Chondrocyte (in vitro differentiated cells): ENCODE data around the gene STK10. TPM values are rescaled to one million over a fixed set of nuclear protein-coding genes. Genes with fewer than 3 reads are reported as not detected.

Experiments
- DNase-seq: peaks from one replicate; pipeline ENCODE4 v3.0.0; 2021; ENCODE audit warnings: mixed read lengths, low spot score
- H3K27ac Mint-ChIP-seq: one replicate; pipeline ENCODE4 v1.8.0; 2021; ENCODE audit warnings: mild to moderate bottlenecking, moderate library complexity, mixed read lengths; ENCODE audit not compliant: unreplicated experiment
- H3K27me3 Mint-ChIP-seq: 2 replicates; pipeline ENCODE4 v1.8.0; 2021; ENCODE audit warnings: low read depth, mixed read lengths
- H3K36me3 Mint-ChIP-seq: 2 replicates; pipeline ENCODE4 v1.8.0; 2021; ENCODE audit warnings: low read depth, mixed read lengths
- H3K4me1 Mint-ChIP-seq: 2 replicates; pipeline ENCODE4 v1.8.0; 2021; ENCODE audit warnings: low read depth, mild to moderate bottlenecking, mixed read lengths
- H3K4me3 Mint-ChIP-seq: one replicate; pipeline ENCODE4 v1.8.0; 2021; ENCODE audit warnings: mild to moderate bottlenecking, moderate library complexity, mixed read lengths; ENCODE audit not compliant: unreplicated experiment
- H3K9me3 Mint-ChIP-seq: 2 replicates; pipeline ENCODE4 v1.8.0; 2021; ENCODE audit warnings: low read depth, mixed read lengths
- total RNA-seq: library from RNA; stranded (reverse); gene quantifications from 3 replicates; pipeline ENCODE4 v1.2.1, GENCODE V29; 2021
- TF ChIP-seq, protein P1 (sequence below): fragments of 200-600 bp; sonication (generic); IDR thresholded peaks from 2 replicates; pipeline ENCODE4 v1.5.0; 2021; ENCODE audit warnings: antibody characterized with exemption, mild to moderate bottlenecking, moderate library complexity

STK10 gene
- total RNA-seq, 1 donor from 2014 or later = 45.9 TPM

DNA sequence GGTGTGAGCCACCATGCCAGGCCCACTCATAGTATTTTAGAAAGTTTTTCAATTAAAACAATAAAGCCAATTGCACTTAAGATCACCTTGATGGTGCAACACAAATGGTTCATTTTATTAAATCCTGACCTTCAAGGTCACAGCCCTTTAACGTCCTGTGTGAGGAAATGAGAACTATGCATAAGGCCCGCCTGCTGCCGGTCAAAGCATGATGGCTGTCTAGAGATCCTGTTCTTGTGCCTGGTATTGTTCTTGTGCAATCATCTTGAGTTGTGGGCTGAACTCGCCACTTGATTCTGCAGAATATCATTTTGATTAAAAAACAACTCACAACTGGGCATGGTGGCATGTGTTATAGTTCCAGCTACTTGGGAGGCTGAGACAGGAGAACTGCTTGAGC lies 137.9 kb downstream of the STK10 start:
- no peak overlapping the region for H3K27ac Mint-ChIP-seq
- no peak overlapping the region for H3K4me3 Mint-ChIP-seq
- H3K4me1 Mint-ChIP-seq = peaks cover 18% of the 10 kb centered on the region
- DNase-seq = no peak
- H3K27me3 Mint-ChIP-seq = no peaks in the 10 kb centered on the region
- no peaks in the 10 kb centered on the region for H3K9me3 Mint-ChIP-seq
- H3K36me3 Mint-ChIP-seq = peaks cover 13% of the 10 kb centered on the region
- TF ChIP-seq, protein P1, sequence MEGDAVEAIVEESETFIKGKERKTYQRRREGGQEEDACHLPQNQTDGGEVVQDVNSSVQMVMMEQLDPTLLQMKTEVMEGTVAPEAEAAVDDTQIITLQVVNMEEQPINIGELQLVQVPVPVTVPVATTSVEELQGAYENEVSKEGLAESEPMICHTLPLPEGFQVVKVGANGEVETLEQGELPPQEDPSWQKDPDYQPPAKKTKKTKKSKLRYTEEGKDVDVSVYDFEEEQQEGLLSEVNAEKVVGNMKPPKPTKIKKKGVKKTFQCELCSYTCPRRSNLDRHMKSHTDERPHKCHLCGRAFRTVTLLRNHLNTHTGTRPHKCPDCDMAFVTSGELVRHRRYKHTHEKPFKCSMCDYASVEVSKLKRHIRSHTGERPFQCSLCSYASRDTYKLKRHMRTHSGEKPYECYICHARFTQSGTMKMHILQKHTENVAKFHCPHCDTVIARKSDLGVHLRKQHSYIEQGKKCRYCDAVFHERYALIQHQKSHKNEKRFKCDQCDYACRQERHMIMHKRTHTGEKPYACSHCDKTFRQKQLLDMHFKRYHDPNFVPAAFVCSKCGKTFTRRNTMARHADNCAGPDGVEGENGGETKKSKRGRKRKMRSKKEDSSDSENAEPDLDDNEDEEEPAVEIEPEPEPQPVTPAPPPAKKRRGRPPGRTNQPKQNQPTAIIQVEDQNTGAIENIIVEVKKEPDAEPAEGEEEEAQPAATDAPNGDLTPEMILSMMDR = no peak

DNA sequence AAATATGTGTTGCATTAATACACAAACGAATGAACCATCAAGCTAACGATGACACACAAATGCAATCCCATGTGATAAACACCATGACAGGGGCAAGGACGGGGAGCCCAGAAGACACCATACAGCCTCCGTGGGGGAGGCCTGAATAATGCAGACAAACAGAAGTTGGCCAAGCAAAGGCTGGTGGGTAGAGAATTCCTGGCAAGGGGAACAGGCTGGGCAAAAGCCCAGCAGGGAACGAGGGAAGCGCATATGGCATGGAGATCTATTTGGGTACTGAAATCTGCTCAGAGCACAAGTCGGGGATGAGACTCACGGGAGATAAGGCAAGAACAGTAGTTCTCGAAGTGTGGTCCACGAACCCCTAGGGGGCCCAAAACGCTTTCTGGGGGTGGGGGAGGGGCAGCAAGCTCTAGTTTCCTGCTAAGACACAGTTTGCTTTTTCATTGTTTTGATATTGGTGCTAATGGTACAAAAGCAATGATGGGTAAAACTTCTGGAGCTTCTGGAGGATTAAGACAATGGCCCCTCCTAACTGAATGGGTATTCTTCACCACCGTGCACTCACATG lies 138.7 kb downstream of the STK10 start:
- Mint-ChIP-seq H3K36me3 (peaks cover 19% of the 10 kb centered on the region), H3K4me1 (peaks cover 18% of the 10 kb centered on the region), H3K27ac (no peak overlapping the region), H3K9me3 (no peaks in the 10 kb centered on the region), H3K27me3 (no peaks in the 10 kb centered on the region), H3K4me3 (no peak overlapping the region)
- DNase-seq = no peak
- TF ChIP-seq, protein P1 = no peak

DNA sequence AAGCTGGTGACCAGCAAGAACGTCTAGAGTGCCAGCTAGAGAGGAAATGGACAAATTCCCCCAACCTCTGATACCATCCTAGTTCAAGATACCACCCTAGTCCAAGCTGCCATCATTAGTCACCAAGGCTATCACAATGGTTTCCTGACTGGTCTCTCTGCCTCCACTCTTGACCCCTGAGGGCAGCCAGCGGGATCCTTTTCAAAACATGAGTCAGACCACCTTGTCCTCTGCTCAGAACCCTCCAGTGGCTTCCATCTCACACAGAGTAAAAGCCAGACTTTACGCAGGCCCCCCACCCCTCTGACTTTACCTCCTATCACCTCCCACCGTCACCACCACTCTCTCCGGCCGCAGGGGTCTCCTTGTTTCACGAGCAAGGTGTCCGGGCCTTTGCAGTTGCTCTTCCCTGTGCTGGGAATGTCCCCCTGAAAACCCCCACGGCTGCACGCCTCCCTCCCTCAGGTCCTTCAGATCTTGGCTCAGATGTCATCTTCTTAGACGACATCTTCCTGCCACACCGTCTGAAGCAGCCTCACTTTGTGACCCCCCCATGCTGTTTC lies 139.4 kb downstream of the STK10 start:
- H3K4me1 Mint-ChIP-seq = peaks cover 18% of the 10 kb centered on the region
- H3K27ac Mint-ChIP-seq = peak overlapping the region; percentile 41
- TF ChIP-seq, protein P1 = no peak
- no peak for DNase-seq
- H3K9me3 Mint-ChIP-seq = no peaks in the 10 kb centered on the region
- no peaks in the 10 kb centered on the region for H3K27me3 Mint-ChIP-seq
- H3K36me3 Mint-ChIP-seq = peaks cover 20% of the 10 kb centered on the region
- H3K4me3 Mint-ChIP-seq = no peak overlapping the region

DNA sequence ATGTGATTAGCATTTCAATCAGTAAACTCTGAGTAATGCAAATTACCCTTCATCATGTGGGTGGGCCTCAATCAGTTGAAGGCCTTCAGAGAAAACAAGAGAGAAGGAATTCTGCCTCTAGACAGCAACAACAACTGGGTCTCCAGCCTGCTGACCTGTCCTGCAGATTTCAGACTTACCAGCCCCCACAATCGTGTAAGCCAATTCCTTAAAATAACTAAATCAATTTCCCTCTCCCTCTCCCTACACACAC lies 139.9 kb downstream of the STK10 start:
- Mint-ChIP-seq H3K9me3 (no peaks in the 10 kb centered on the region), H3K4me1 (peaks cover 18% of the 10 kb centered on the region), H3K36me3 (peaks cover 23% of the 10 kb centered on the region), H3K4me3 (no peak overlapping the region), H3K27me3 (no peaks in the 10 kb centered on the region), H3K27ac (no peak overlapping the region)
- TF ChIP-seq, protein P1 = no peak
- DNase-seq = no peak

DNA sequence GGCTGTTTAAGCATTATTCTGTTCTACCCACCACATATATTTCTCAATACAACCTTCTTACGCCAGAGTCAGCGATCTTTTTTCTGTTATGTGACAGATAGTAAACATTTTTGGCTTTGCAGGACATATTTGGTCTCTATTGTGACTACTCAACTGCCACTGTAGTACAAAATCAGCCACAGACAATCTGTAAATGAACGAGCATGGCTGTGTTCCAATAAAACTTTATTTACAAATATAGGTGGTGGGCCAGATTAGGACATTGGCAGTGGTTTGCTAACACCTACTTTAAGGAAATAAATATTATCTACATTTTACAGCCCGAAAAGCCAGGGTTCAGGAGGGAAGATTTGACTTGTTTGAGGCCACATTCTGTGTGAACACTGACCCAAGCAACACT lies 141.4 kb downstream of the STK10 start:
- no peak for DNase-seq
- H3K4me1 Mint-ChIP-seq = peaks cover 6% of the 10 kb centered on the region
- peaks cover 21% of the 10 kb centered on the region for H3K36me3 Mint-ChIP-seq
- H3K9me3 Mint-ChIP-seq = no peaks in the 10 kb centered on the region
- no peak overlapping the region for H3K27ac Mint-ChIP-seq
- TF ChIP-seq, protein P1 = no peak
- no peak overlapping the region for H3K4me3 Mint-ChIP-seq
- no peaks in the 10 kb centered on the region for H3K27me3 Mint-ChIP-seq
